ENCODE results near the gene SLC12A8. TPM values are rescaled to one million over a fixed set of nuclear protein-coding genes. Genes with fewer than 3 reads are reported as not detected.

SLC12A8 gene
- total RNA-seq, 1 donor from 2014 or later, result 4.3 TPM

- DNase-seq, result no peak
Observed at GRCh38 chr3:125073390-125073905, 139.1 kb downstream of the SLC12A8 start.

DNA sequence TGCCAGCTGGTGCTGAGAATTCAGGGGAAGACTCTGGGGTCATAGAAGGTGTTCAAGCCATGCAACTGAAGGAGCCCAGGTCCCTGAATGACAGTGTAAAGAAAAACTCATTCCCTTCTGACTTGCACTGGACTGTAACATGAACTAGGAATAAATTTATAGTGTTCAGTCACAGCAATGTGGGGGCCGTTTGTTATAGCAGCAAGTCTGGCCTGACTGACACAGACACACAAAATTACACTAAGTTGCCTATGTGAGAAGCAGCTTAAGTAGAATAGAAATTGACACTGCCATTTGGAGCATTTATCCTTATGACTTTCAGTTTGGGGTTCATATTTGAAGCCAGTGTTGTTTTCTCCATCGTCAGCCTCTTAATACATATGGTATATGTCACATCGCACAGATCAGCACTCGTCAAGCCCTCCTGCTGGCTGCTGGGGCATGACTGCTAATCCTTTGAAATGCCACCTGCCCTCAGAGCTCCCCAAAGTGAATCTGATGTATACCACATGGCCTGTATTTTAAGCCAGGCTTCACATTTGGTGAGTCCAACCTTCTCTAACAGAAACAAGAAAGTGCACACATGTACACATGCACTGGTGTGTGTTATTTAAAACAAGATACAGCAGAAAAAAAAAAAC, 139.7 kb downstream of the SLC12A8 start:
- DNase-seq, result peak; percentile 5

DNA sequence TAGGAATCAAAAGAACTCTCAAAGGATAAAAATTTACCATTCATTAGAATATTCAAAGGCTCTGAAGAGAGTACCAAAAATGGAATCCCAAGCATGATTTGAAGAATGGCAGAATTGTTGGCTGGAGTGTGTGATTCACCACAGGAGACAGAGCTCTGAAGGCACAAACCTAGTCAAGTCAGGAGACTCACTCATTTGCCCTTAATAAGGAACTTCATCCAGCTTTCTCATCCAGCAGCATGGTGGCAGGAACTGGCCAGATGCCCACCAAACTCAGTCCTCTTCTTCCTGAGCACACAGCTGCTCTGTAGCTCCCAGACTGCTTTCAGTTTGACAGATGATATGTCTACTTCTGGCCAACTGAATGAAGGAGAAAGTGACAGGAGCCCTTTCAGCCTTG, 140.2 kb downstream of the SLC12A8 start:
- no peak for DNase-seq

DNA sequence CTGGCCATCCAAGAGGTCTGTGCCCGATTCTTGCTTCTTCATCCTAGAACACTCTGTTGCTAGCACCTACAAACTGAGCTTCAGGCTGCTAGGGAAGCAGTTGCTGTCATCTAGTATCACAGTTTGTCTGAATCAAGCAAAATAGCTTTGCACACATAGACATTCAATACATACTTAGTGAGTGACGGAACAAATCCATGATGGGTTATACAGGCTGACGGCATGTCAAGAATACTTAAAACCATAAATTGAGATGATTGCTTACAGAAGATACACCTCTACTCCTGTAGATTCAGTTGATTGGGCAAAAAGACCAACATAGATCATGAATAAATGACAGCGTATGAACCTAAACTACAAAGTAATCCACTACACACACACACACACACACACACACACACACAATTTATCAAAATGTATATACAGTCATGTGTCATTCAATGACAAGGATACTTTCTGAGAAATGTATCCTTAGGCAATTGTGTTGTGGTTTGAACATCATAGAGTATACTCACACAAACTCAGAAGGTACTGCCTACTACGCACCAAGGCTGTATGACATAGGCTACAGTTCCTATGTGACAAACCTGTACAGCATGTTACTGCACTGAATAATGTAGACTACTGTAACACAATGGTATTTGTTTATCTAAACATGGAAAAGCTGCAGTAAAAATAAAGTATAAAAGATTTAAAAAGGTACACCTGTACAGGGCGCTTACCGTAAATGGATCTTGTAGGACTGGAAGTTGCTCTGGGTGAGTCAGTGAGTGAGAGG, 142.4 kb downstream of the SLC12A8 start:
- no peak for DNase-seq

- no peak for DNase-seq
Observed at GRCh38 chr3:125069452-125069851, 143.1 kb downstream of the SLC12A8 start.

DNA sequence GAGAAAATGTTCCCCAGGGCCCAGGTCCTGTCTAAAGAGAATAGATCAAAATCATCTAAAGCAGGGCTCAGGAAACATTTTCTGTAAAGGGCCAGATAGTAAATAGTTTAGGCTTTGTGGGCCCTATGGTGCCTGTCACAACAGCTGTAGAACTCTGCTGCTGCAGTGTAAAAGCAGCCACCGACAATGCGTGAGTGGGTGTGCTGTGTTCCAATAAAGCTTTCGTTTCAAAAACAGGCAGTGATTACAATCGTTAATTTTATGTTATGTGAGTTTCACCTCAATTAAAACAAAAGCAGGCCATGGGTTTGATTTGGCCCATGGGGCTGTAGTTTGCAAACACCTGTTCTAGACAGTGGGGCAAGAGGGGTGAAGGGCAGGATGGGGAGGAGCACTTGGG, 144.3 kb downstream of the SLC12A8 start:
- no peak for DNase-seq

GRCh38 chr3:125067225-125067624, 145.3 kb downstream of the SLC12A8 start:
- DNase-seq, result no peak

DNA sequence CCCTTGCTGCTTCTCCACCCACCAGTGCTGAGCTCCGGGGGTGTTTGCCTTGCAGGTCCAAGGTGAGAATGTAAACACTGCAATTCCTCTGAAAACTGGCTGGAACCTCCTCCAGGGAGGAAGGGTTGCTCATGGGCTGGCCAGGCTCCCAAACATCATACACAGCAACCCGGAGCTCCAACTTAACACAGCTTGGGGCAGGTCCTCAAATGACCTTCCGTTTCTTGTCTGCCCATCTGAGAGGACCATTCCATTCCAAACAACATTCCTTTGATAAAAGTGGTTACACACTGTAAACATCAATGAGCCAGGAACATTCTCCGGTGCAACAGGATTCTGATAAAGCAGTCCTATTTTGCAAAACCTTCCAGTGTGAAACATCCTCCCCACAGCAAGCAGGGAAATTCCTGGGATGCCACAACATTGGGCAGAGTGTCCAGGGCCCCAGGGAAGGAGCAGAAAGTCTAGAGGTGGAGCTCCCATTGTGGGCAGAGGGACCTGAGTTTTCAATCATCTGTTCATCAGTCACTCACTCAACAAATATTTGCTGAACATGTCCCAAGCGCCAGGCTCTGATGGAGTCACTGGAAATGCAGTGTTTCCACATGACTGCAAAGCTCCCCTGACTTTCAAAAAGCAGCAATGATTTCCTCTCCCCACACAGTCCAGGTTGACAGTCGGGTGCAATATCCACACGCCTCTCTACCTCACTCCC, 149.5 kb downstream of the SLC12A8 start:
- DNase-seq, result no peak

DNA sequence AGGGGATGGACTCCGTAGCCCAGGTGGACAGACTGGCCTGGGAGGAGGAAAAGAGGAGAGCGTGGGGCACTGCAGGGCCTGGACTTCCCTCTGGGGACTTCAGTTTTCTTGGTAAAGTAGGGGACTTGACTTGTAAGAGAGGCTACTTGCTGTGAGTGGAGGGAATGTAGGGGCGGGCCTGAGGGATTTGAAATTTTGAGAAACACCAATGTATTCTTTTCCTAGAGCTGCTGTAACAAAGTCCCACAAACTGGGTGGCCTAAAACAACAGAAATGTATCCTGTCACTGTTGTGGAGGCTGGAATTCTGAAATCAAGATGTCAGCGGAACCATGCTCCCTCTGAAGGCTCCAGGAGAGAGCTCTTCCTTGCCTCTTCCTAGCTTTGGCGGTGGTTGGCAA, 150.9 kb downstream of the SLC12A8 start:
- DNase-seq, result no peak

DNA sequence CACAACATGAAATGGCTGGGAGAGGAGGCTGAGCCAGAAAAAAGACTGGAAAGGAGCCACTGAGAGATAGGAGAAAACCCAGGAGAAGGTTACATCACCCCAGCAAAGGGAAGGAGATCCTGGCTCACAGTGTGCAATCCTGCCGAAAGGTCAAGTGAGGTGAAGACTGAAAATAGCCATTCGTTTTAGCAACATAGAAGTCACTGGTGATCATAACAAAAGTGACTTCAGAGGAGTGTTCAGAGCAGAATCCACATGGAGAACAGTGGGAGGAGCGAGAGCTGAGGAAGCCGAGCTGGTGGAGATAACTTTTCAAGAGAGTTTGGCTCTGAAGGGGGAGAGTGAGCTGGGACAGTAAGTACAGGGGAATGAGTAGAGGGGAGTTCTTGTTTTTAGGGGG, 151.4 kb downstream of the SLC12A8 start:
- DNase-seq, result peak; percentile 63

DNA sequence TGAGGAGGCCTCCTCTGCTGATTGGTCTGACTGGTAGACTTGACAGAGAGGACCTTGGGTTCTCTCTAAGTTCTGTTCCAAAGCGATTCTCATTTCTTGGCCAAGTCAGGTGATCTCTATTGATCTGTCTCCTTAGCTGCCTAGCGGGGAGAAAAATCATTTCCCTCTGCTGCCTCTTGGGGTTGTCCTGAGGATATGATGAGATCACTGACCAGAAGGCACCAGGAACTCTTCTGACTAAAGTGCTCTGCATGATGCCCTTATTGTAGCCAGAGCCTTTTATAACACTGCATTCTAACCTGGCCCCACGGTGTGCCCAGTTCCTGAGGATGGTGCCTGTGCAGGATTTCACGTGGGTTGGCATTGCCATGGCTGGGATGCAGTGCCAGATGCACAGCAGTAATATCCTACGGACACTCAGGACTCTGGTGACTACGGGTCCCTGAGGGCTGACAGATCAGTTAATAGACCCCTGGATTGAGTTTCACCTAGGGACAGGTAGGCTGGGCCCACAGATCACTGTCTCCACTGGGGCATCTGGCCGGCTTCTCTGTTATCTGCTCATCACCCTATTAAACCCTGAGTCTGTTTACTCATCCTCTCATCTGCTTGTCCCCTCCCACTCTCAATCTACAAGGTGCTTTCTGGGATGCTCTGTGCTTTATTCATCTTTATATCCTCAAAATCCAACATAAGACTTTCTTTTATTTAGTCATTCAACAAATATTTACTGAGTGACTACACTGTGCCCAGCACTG, 152.9 kb downstream of the SLC12A8 start:
- DNase-seq, result no peak

DNA sequence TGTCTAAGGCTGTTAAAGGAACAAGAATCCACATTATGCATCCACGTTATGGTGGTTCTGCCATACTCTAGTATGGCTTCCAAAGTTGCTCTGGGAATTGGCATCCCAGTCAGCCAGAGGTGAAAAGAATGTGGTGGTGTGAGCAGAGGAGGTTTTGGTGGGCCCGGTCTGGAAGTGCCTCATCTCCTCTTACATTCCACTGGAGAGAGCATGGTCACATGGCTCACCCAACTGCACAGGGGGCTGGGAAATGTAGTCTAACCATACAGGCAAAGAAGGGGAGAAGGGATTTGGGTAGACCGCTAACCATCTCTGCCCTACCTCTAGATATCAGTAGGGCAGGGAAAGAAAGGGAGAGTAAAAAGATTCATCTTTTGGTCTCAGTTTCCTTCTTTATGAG, 153.6 kb downstream of the SLC12A8 start:
- no peak for DNase-seq

DNA sequence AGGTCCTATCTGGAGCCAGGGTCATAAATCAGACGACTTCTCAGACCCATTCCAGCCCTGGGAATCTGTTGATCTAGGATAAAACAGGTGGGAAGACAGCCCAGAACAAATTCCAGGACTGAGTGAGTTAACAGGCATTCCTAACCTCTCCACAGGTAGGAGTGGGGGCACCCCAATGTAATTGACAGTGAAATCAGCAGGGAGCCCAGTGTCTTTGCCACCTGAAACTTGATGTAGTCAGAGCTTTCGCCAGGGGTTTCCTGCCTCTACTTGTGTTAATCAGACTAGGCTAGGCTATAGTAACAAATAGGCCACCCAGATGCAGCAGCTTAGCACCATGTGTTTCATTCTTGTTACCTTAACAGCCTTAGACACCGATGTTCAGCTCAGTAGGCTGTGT, 154.0 kb downstream of the SLC12A8 start:
- no peak for DNase-seq

GRCh38 chr3:125057186-125057850, 155.2 kb downstream of the SLC12A8 start:
- no peak for DNase-seq

DNA sequence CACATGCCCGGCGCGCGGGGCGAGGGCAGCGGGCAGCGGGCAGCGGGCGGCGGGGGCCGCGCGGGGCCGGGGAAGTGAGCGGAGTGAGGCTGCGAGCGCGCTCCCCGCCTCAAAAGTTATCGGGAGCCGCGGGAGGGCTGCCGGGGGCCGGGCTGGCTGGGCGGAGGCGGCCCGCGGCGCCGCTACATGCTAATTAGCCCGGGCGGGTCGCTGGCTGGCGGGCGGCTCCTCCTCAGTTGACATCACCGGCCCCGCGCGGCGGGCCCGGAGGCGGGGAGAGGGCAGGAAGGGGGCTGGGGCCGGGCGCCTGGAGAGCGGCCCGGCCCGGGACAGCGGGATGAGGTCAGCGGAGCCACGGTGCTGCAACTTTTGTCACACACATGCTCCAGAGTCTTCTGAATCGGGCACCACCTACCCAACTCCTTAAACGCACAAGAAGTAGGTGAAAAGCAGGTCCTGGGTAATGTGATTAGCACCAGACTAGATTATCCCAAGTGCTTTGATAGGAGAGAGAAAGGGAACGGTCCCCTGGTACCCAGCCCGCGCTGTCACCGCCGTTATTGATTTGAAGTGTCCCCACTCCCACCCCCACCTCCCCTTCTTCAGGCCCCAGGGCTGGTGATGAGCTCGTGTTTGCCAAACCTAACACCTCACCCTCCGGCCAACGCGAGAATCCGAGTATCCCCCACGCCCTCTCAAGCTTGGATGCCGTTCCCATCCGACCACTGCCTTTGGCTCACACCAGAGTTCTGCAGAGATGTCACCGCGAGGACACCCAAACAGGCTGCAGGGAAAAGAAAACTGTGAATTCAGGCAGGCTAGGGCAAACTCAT, 156.4 kb downstream of the SLC12A8 start, which contains the start of gene HEG1:
TSS of gene HEG1 (minus strand) at position 85 of the 833 bp plus-strand sequence. CDS start 107 bp downstream, outside the sequence.
- DNase-seq, result peak; percentile 62

- no peak for DNase-seq
Observed at GRCh38 chr3:125055331-125055912, 157.1 kb downstream of the SLC12A8 start.

GRCh38 chr3:125054449-125055329, 157.9 kb downstream of the SLC12A8 start:
- peak; percentile 68 for DNase-seq

DNA sequence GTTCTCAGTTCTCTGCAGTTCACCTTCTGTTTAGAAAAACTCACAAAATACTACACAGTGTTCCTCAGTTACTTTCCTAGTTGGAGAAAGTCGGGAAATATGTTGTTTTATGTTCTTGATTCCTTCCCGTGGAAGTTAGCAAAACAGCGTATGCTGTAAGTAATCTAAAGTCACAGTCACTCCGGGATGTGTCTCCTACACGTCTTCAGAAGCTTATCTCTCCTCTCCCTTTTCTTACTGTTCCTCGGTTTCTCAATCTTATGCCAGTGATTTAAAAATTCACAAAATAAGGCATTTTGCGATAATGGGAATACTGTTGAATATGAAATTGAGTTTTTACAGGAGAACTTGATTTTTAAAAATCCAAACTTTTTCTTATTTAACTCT, 158.5 kb downstream of the SLC12A8 start:
- DNase-seq, result no peak

GRCh38 chr3:125053304-125053699, 159.2 kb downstream of the SLC12A8 start:
- no peak for DNase-seq
